HG02678 (cell line): Measurements from ENCODE around the gene PLRG1.
"Not testable (repeated sequence)": the region's sequence is repeated elsewhere in the genome, so short reads cannot be mapped to it uniquely, and the experiment has no call there.

Experiments used
- ATAC-seq: cut with Tn5 transposase; IDR thresholded peaks from one replicate; pipeline ENCODE4 v1.9.1; 2021; ENCODE audit warnings: mild to moderate bottlenecking, moderate library complexity; ENCODE audit not compliant: unreplicated experiment

PLRG1 gene

DNA sequence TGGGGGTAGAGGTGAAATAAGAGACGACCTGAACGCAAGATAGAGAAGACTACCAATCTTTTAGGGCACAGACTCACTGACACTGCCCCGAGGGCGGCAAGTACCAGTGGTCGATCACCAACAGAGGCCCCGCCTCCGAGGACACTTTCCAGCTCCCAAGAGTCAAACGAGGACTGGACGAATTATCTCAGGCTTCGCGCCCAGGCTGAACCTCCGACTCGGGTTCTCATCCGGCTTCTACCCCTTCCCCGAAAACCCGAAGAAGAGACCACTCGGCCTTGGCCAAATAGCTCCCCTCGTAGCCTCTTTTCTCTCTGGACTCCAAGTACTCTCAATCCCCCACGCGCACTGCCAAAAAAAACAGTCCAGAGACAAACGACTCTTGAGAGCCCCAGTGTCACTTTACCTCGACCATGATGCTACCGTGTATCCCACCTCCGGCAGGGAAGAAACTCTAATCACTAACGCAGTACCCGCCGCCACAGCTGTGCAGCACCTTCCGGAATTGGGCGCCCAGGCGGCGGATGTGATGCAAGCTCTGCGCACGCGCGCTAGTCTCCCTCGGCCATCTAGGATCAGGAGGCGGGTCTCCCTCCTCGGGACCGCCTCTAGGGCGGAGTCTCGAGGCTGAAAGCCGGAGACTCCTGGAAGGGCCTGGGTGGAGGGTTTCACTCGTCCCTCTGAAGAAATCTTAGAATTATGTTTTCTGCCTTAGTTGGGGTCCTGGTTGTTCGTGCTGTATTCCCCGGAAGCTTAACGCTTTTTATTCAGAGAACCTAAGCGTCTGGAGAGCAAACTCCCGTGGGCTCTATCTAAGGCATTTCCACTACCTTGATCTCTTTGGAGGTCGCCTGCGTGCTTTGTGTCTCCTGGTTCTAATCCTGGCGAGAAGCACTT is at the start of gene PLRG1:
Gene PLRG1, minus strand, starts transcription at position 507 of the 897 bp plus-strand sequence. Its CDS starts 92 bp downstream, at position 415.
- peak; percentile 96 for ATAC-seq

- ATAC-seq = no peak
Measured at GRCh38 chr4:154597798-154598774, 47.9 kb upstream of the PLRG1 start.

DNA sequence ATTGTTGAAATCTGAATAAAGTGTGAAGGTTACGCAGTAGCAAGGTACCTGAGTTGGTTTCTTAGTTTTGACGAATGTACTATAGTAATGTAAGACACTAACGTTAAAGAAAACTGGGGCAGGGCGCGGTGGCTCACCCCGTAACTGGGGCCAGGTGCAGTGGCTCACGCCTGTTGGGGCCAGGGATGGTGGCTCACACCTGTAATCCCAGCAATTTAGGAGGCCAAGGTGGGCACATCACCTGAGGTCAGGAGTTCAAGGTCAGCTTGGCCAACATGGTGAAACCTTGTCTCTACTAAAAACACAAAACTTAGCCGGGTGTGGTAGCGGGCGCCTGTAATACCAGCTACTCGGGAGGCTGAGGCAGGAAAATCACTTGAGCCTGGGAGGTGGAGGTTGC is 47.1 kb upstream of the PLRG1 start:
- not testable (repeated sequence) for ATAC-seq

- ATAC-seq = no peak
Measured at GRCh38 chr4:154595807-154596206, 45.6 kb upstream of the PLRG1 start.

DNA sequence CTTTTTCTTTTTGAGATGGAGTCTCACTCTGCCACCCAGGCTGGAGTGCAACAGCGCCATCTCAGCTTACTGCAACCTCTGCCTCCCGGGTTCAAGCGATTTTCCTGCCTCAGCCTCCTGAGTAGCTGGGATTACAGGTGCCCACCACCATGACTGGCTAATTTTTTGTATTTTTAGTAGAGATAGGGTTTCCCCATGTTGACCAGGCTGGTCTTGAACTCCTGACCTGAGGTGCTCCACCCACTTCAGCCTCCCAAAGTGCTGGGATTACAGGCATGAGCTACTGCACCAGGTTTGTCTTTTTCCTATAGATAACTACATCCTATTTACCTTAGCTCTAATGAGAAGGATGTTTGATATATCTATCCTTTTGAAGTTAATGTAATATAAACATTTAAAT is 44.1 kb upstream of the PLRG1 start:
- not testable (repeated sequence) for ATAC-seq

DNA sequence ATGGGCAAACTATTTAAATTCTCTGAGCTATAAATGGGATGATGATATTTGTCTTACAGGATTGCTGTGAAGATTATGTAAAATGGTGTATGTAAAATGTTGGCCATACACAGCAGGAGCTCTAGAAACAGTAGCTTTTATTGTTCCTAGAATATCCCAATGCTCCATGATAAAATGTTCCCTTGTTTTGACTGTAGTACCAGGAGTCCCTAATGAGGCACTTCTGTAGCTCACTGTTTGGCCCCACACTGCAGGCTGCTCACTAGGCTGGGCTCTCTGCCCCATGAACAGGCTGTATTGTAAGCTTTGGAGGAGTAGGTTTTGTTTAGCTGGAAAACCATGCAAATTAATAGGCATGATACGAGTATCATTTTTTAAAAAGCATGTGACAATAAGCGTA is 43.7 kb upstream of the PLRG1 start:
- no peak for ATAC-seq

DNA sequence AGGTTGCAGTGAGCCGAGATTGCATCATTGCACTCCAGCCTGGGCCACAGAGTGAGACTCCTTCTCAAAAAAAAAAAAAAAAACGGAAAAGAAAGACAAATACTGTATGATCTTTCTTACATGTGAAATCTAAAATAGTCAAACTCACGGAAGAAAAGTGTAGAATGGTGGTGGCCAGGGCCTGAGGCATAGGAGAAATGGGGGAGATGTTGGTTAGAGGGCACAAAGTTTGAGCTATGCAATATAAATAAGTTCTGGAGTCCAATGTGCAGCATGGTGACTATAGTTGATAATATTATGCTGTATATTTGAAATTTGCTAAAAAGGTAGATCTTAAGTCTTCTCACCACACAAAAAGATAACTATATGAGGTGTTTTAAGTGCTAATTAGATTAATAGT is 41.7 kb upstream of the PLRG1 start:
- ATAC-seq = no peak

GRCh38 chr4:154590329-154591006 is 40.3 kb upstream of the PLRG1 start, which contains the start of gene FGA:
Gene FGA (minus strand): TSS chr4:154590742. CDS start chr4:154590687, 55 bp downstream.
- ATAC-seq = no peak

- ATAC-seq = no peak
Measured at GRCh38 chr4:154589296-154590197, 39.3 kb upstream of the PLRG1 start.

GRCh38 chr4:154588198-154588597 is 38.0 kb upstream of the PLRG1 start:
- ATAC-seq = no peak

DNA sequence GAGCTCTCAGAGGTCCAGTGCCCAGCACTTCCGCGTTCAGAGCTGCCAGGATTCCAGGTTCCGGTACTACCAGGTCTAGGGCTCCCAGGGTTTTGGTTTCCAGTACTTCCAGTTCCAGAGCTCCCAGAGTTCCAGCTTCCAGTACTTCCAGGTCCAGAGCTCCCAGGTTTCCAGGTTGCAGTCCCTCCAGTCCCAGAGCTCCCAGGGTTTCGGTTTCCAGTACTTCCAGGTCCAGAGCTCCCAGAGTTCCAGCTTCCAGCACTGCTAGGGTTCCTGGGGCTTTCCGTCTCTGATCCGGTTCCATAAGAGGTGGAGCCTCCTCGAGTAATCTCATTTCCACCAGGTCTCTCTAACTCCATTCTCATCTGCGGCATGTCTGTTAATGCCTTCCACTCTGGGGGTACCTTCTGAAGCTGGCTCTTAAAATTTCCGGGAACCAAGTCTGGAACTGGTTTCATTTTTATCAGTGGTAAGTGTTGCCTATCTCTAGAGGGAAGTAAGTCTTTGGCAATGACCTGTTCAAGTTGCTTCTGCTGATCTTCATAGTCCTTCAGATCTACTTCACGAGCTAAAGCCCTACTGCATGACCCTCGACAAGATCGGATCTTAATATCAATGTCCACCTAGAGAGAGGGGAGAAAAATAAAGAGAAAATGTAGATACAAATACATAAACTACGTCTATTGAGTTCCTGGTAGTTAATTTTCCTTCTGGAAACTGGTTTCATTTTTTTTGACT is 36.3 kb upstream of the PLRG1 start:
- ATAC-seq = no peak

DNA sequence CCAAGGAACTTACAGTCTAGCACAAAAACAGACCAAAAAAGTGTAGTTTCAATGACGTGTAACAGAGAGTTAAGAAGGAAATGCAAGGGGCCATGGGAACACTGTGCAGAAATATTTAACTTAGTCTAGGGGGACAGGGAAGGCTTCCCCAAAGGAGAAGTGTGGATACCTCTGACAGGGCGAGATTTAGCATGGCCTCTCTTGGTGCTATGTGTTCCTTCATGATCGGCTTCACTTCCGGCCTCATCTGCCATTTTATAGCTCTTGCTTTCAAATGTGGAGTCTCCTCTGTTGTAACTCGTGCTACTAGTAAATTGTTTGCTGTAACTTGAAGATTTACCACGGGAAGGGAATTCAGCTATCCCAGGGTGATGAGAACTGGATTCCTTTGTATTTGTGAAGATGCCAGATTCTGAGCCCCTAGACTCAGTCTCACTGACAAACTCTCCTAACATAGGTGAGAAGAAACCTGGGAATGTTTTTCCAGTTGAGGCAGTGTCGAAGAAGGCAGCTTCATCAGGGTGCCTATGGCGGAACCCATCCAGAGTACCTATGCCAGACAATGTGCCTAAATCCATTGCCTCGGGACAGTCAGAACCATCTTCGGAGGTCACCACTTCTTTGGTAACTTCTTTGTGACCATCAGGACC is 35.3 kb upstream of the PLRG1 start:
- no peak for ATAC-seq

- ATAC-seq = no peak
Measured at GRCh38 chr4:154584259-154584658, 34.1 kb upstream of the PLRG1 start.

DNA sequence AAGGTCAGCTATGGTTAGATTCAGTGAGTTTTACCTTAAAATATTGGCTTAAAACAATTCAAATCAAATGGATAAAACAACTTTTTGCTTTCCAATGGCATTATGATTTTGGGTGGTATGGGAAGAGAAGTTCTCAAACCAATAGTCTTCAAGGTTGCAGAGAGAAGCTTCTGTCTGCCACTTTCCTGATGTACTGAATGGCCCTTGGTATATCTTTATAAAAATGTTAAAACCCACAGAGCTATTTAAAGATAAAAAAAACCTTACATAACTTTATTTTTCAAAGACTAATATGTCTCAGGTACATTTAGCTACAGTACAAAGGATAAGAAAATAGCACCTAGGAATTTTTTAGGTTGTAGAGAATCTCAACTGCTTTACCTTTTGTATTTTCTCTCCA is 33.5 kb upstream of the PLRG1 start:
- no peak for ATAC-seq

- no peak for ATAC-seq
Measured at GRCh38 chr4:154583230-154583629, 33.0 kb upstream of the PLRG1 start.

DNA sequence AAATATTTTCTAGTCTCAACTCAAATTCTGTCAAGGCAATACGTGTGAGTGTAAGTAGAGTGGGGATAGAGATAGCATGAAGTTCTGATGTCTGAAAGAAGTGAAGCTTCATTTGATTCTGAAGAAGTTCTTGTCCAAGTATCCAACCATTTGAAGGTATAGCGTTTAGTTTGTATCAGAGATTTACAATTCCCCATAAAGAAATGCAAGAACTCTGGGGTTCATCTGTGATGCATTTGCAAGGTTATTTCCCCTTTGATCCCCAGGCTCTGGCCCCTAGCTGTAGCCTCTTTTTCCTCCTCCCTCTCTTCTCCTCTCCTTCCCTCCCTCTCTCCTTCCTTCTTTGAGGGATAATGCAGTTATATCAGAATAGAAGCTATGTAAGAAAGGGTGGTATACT is 32.5 kb upstream of the PLRG1 start:
- ATAC-seq = no peak

- ATAC-seq = no peak
Measured at GRCh38 chr4:154579927-154580326, 29.7 kb upstream of the PLRG1 start.

DNA sequence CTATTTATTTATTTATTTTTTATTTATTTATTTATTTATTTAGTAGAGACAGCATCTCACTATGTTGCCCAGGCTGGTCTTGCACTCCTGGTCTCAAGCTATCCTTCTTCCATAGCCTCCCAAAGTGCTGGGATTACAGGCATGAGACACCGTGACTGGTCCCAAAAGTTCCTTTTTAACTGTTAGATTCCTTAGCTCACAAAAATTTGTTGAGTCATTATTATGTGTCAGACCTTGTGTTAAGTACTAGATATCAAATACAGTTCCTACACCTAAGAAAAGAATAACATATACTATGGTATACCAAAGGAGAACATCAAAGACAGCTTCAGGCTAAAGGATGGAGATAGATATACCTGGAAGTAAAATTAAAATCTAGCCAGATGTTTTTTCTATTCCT is 28.7 kb upstream of the PLRG1 start:
- ATAC-seq = no peak

DNA sequence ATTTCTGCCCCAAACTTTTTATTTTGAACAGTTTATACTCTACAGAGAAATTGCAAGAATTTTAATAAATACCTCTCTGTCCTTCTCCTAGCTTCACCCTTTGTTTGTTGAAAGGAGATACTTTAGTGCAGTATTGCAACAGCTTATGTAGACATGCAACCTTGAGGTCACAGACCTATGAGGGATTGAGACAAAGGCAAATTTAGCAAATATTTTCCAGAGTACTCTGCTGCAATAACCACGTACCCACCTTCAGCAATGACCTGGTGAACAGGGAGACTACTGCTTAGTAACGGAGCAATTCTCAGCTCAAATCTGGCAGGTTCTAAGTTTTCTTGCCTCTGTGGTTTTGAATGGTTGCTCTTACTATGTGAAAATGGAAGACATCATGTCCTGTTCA is 27.1 kb upstream of the PLRG1 start:
- ATAC-seq = no peak
